ENCODE data around the gene ULK4. TPM values are rescaled to one million over a fixed set of nuclear protein-coding genes. Genes with fewer than 3 reads are reported as not detected.

Gene ULK4
- total RNA-seq, 2 donors from 2014 or later, result 28.7 to 38.4 TPM

DNA sequence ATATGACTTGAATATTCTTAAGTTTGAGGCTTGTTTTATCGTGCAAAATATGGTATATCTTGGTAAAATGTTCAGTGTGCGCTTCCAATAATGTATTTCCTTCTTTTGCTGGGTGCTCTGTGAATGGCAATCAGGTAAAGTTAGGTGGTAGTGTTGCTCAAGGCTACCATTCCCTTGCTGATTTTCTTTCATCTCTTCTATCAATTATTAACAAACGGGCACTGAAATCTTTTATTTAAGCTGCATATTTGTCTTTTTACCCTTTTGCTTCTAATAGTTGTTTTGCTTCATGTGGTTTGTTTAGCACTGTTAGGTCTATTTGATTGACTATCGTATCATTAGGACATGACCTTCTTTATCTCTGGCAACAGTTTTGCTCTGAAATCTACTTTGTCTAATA, 520.3 kb downstream of the ULK4 start:
- TF ChIP-seq, protein P1, sequence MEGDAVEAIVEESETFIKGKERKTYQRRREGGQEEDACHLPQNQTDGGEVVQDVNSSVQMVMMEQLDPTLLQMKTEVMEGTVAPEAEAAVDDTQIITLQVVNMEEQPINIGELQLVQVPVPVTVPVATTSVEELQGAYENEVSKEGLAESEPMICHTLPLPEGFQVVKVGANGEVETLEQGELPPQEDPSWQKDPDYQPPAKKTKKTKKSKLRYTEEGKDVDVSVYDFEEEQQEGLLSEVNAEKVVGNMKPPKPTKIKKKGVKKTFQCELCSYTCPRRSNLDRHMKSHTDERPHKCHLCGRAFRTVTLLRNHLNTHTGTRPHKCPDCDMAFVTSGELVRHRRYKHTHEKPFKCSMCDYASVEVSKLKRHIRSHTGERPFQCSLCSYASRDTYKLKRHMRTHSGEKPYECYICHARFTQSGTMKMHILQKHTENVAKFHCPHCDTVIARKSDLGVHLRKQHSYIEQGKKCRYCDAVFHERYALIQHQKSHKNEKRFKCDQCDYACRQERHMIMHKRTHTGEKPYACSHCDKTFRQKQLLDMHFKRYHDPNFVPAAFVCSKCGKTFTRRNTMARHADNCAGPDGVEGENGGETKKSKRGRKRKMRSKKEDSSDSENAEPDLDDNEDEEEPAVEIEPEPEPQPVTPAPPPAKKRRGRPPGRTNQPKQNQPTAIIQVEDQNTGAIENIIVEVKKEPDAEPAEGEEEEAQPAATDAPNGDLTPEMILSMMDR (IDR thresholded peaks at IDR 0.05), result no peak
- ATAC-seq (ENCODE audit: insufficient number of reproducible peaks, low FRiP score, low read depth), result no peak
- Histone ChIP-seq H3K27me3 (replicated peaks; ENCODE audit: insufficient read depth) (no peaks in the 10 kb centered on the region), H3K9me3 (peaks cover 9% of the 10 kb centered on the region), H3K36me3 (no peaks in the 10 kb centered on the region), H3K4me1 (ENCODE audit: control insufficient read depth in 1 of 2, low read depth in 2 of 2) (no peaks in the 10 kb centered on the region), H3K4me3 (no peak overlapping the region), H3K27ac (no peak overlapping the region)
- no peak for DNase-seq (ENCODE audit: low spot score)

DNA sequence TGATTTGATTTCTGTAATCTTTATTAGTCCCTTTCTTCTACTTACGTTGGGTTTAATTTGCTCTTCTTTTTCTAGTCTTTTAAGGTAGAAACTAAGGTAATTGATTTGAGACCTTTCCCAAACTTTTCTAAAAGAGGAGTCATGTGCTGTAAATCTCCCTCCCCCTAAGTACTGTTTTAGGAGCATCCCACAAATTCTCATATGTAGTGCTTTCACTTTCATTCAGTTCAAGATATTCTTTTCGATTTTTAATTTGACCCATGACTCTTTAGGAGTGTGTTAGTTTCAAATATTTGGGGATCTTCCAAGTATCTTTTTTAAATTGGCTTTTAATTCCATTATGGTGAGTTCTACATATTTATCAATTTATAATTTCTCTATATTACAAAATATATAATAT, 520.8 kb downstream of the ULK4 start:
- no peak for ATAC-seq (ENCODE audit: insufficient number of reproducible peaks, low FRiP score, low read depth)
- Histone ChIP-seq H3K27me3 (replicated peaks; ENCODE audit: insufficient read depth) (no peaks in the 10 kb centered on the region), H3K9me3 (peaks cover 9% of the 10 kb centered on the region), H3K4me3 (no peak overlapping the region), H3K27ac (no peak overlapping the region), H3K4me1 (ENCODE audit: control insufficient read depth in 1 of 2, low read depth in 2 of 2) (no peaks in the 10 kb centered on the region), H3K36me3 (no peaks in the 10 kb centered on the region)
- TF ChIP-seq, protein P1 (IDR thresholded peaks at IDR 0.05), result no peak
- no peak for DNase-seq (ENCODE audit: low spot score)

DNA sequence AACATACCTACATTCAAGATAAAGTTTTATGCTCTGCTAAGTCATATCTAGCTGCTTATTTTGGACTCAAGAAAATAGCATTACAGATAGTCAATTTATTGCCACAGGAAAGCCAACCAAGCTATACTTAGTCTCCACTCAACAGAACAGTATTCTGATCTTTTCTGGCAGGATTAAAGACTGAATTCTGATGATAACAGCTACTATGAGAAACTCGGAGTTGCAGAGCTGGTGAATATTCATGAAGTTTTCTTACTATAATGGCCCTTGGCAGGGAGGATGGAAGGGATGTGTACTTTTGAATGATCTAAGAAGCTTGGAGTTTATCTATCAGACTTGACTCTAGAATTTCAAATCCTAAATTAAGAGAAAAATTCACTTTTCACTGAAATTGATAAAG, 524.9 kb downstream of the ULK4 start:
- Histone ChIP-seq H3K9me3 (peaks cover 9% of the 10 kb centered on the region), H3K4me3 (no peak overlapping the region), H3K27me3 (replicated peaks; ENCODE audit: insufficient read depth) (no peaks in the 10 kb centered on the region), H3K27ac (no peak overlapping the region), H3K4me1 (ENCODE audit: control insufficient read depth in 1 of 2, low read depth in 2 of 2) (no peaks in the 10 kb centered on the region), H3K36me3 (no peaks in the 10 kb centered on the region)
- no peak for DNase-seq (ENCODE audit: low spot score)
- no peak for ATAC-seq (ENCODE audit: insufficient number of reproducible peaks, low FRiP score, low read depth)
- TF ChIP-seq, protein P1 (IDR thresholded peaks at IDR 0.05), result no peak

DNA sequence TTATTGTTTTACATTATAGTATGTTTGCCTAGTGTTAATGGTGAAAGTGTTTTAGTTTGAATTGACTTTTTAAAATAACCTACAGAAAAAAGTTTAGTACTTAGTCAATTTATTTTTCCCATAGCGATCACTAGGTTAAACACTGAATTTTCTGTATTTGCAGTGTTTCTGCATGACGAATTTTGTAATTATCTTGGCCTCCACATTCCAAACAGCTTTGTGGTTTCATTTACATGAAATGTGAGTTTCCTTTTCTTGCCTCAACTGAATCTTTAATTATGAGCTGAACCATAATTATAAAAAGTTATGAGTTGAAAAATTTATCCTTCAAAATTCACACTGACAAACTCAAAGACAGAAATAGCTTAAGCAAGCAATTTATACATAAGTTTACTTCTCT, 527.1 kb downstream of the ULK4 start:
- DNase-seq (ENCODE audit: low spot score) (no peak), ATAC-seq (ENCODE audit: insufficient number of reproducible peaks, low FRiP score, low read depth) (no peak)
- TF ChIP-seq, protein P1 (IDR thresholded peaks at IDR 0.05), result no peak
- Histone ChIP-seq H3K9me3 (peaks cover under 1% of the 10 kb centered on the region), H3K4me1 (ENCODE audit: control insufficient read depth in 1 of 2, low read depth in 2 of 2) (no peaks in the 10 kb centered on the region), H3K36me3 (no peaks in the 10 kb centered on the region), H3K27me3 (replicated peaks; ENCODE audit: insufficient read depth) (no peaks in the 10 kb centered on the region), H3K4me3 (no peak overlapping the region), H3K27ac (no peak overlapping the region)

DNA sequence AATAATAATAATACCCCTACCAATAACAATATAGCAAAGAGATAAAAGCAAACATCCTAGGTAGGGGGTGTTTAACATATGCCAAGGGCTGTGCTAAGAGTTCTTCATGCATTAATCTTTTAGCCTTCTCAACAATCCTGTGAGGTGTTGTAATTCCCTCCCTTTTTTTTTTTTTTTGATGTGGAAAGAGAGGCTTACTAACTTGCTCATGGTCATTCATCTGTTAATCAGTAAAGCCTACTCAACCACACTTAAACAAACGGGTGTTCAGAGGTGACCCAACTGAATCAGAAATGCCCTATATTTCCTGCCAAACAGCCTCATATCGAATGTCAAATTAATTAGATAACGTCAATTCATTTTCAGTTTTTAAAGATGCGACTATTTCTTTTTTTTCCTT, 530.5 kb downstream of the ULK4 start:
- Histone ChIP-seq H3K36me3 (no peaks in the 10 kb centered on the region), H3K9me3 (peaks cover 6% of the 10 kb centered on the region), H3K4me3 (no peak overlapping the region), H3K27ac (no peak overlapping the region), H3K27me3 (replicated peaks; ENCODE audit: insufficient read depth) (no peaks in the 10 kb centered on the region), H3K4me1 (ENCODE audit: control insufficient read depth in 1 of 2, low read depth in 2 of 2) (no peaks in the 10 kb centered on the region)
- ATAC-seq (ENCODE audit: insufficient number of reproducible peaks, low FRiP score, low read depth) (no peak), DNase-seq (ENCODE audit: low spot score) (no peak)
- TF ChIP-seq, protein P1 (IDR thresholded peaks at IDR 0.05), result no peak
